Left renal cortex interstitium (tissue), 4 donors: ENCODE results near the gene CCDC171. TPM values are rescaled to one million over a fixed set of nuclear protein-coding genes. Genes with fewer than 3 reads are reported as not detected.
"Not testable (repeated sequence)": the region's sequence is repeated elsewhere in the genome, so short reads cannot be mapped to it uniquely, and the experiment has no call there.

Experiments used
- DNase-seq, 4 donors: peaks; one replicate each; pipeline ENCODE4 v3.0.0-alpha.2; 2013; ENCODE audit warnings: low read depth in 4 of 4, low spot score in 2 of 4, missing footprints in 1 of 4
- polyA plus RNA-seq, 4 donors: library from polyadenylated mRNA; unstranded; fragments of 120-200 nt; gene quantifications; one replicate each; pipeline ENCODE4 v1.2.1, GENCODE V29; 2013; ENCODE audit not compliant: insufficient read length in 4 of 4

Gene CCDC171
- polyA plus RNA-seq, 4 donors, result 4.3 to 6.6 (median 5.4) TPM

- no peak for DNase-seq
Observed at GRCh38 chr9:15670246-15670645, 117.4 kb downstream of the CCDC171 start.

- no peak for DNase-seq
Observed at GRCh38 chr9:15670894-15671293, 118.1 kb downstream of the CCDC171 start.

- no peak for DNase-seq
Observed at GRCh38 chr9:15693701-15694100, 140.9 kb downstream of the CCDC171 start.

GRCh38 chr9:15696979-15697378 is 144.1 kb downstream of the CCDC171 start:
- no peak for DNase-seq

- no peak for DNase-seq
Observed at GRCh38 chr9:15697446-15697851, 144.6 kb downstream of the CCDC171 start.

GRCh38 chr9:15699876-15700559 is 147.2 kb downstream of the CCDC171 start:
- not testable (repeated sequence) for DNase-seq

GRCh38 chr9:15707000-15707399 is 154.2 kb downstream of the CCDC171 start:
- no peak for DNase-seq

- DNase-seq, result no peak
Observed at GRCh38 chr9:15711531-15711930, 158.7 kb downstream of the CCDC171 start.

- DNase-seq, result no peak
Observed at GRCh38 chr9:15711931-15712330, 159.1 kb downstream of the CCDC171 start.

GRCh38 chr9:15714746-15715145 is 161.9 kb downstream of the CCDC171 start:
- peak in 1 of 4 donors; percentile 9 for DNase-seq

GRCh38 chr9:15717290-15717967 is 164.6 kb downstream of the CCDC171 start:
- no peak for DNase-seq

GRCh38 chr9:15718423-15718822 is 165.6 kb downstream of the CCDC171 start:
- DNase-seq, result no peak

- DNase-seq, result no peak
Observed at GRCh38 chr9:15720861-15721260, 168.0 kb downstream of the CCDC171 start.

GRCh38 chr9:15722888-15723287 is 170.0 kb downstream of the CCDC171 start:
- no peak for DNase-seq

GRCh38 chr9:15724016-15724415 is 171.2 kb downstream of the CCDC171 start:
- no peak for DNase-seq

GRCh38 chr9:15724612-15725011 is 171.8 kb downstream of the CCDC171 start:
- DNase-seq, result no peak

- no peak for DNase-seq
Observed at GRCh38 chr9:15725953-15726352, 173.1 kb downstream of the CCDC171 start.

GRCh38 chr9:15729507-15729906 is 176.7 kb downstream of the CCDC171 start:
- no peak for DNase-seq

- no peak for DNase-seq
Observed at GRCh38 chr9:15735083-15735857, 182.4 kb downstream of the CCDC171 start.

- no peak for DNase-seq
Observed at GRCh38 chr9:15736569-15736968, 183.7 kb downstream of the CCDC171 start.

- DNase-seq, result peak in 2 of 4 donors; percentile 14 to 19
Observed at GRCh38 chr9:15738011-15738410, 185.2 kb downstream of the CCDC171 start.
